ENCODE measurements around the gene ADSL. TPM values are rescaled to one million over a fixed set of nuclear protein-coding genes. Genes with fewer than 3 reads are reported as not detected.

Gene ADSL
- total RNA-seq, 2 experiments from 2014 or later, result 95.0 to 105 TPM

DNA sequence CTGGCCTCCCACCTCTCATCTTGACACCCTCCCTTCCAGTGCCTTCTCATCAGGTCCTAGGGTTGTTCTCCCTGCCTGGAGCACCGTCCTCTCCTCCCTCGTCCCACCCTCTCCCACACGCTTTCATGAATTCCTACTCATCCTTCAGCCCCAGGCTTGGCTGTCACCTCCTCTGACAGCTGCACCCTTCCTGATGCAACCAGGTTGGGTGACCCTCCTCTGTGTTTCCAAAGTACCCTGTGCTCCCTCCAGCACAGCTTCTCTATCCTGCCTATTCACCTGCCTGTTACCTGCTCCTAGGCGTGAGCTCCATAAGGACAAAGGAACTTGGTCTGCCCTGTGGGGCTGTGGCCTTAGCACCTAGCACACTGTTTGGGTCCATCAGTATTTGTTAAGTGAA, 82.5 kb downstream of the ADSL start:
- no peak for DNase-seq
- POLR2A ChIA-PET, result no interaction called here
- no peak overlapping the region for H3K4me3 Mint-ChIP-seq
- H3K4me1 Mint-ChIP-seq, result peaks cover 2% of the 10 kb centered on the region
- H3K27me3 Mint-ChIP-seq, result no peaks in the 10 kb centered on the region
- peaks cover 56% of the 10 kb centered on the region for H3K36me3 Mint-ChIP-seq (ENCODE audit: low read depth)
- CTCF ChIA-PET, result interaction anchor here (1.9 kb wide), 1 partner anchor 8 kb away, joined by 9 read pairs; no protein-coding TSS in a partner anchor
- no peaks in the 10 kb centered on the region for H3K9me3 Mint-ChIP-seq
- H3K27ac Mint-ChIP-seq, result no peak overlapping the region

DNA sequence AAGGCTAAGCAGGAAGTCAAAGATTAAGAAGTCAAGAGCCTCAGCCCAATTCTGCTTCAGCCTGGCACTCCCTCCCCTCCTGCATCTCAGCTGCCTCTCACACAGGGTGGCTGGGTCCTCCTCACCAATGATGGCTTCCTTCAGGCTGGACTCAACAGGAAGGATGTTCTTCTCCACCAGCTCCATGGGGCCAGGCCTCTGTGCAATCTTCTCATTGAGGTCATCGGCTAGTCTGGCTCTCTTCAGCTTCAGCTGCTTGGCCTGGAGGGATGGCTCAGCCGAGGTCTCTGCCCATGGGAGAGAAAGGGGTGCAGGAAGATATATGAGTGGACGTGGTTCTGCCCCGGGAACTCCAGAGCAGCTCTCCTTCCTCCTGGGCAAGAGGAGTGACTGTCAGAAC, 83.2 kb downstream of the ADSL start:
- Mint-ChIP-seq H3K27me3 (no peaks in the 10 kb centered on the region), H3K36me3 (ENCODE audit: low read depth) (peaks cover 59% of the 10 kb centered on the region), H3K4me3 (no peak overlapping the region), H3K27ac (peak overlapping the region; percentile 9), H3K9me3 (no peaks in the 10 kb centered on the region), H3K4me1 (peaks cover 2% of the 10 kb centered on the region)
- no peak for DNase-seq
- CTCF ChIA-PET, result no interaction called here
- POLR2A ChIA-PET, result no interaction called here

DNA sequence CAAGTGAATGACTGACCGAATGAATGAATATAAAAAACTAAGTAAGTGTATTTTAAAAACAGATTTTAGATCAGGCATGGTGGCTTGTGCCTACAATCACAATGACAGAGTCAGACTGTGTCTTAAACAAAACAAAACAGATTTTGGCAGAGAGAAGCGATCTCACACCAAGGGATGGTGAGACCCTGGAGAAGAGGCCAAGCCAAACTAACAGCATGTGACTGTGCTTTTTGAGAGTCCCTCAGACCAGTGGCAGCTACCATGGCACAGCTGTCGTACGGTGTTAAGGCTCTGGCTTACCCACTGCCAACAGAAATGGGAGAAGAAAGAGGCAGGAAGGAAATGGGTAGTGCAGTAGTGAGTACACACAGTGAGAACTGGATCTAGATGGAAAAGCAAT, 84.7 kb downstream of the ADSL start:
- Mint-ChIP-seq H3K27me3 (no peaks in the 10 kb centered on the region), H3K36me3 (ENCODE audit: low read depth) (peaks cover 60% of the 10 kb centered on the region), H3K9me3 (no peaks in the 10 kb centered on the region), H3K27ac (no peak overlapping the region), H3K4me1 (peaks cover 2% of the 10 kb centered on the region), H3K4me3 (no peak overlapping the region)
- CTCF ChIA-PET, result no interaction called here
- POLR2A ChIA-PET, result no interaction called here
- DNase-seq, result no peak

DNA sequence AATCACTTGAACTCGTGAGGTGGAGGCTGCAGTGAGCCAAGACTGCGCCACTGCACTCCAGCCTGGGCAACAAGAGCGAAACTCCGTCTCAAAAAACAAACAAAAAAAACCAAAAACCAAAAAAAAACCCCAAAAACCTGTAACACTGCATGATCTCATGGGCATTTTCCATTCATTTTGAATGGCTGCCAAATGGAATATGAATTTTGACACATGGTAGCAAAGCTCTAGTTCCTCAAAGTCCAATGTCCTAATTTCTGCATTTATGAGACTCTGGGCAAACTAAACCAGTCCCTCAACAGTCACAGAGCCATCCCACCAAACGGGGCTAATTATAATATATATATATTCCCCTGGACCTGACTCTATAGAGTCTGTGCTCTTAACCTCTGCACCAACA, 85.9 kb downstream of the ADSL start:
- peaks cover 13% of the 10 kb centered on the region for H3K4me1 Mint-ChIP-seq
- no peak overlapping the region for H3K4me3 Mint-ChIP-seq
- ChIA-PET POLR2A (interaction anchor here (0.6 kb wide), 1 partner anchor 407 kb away, joined by 5 read pairs; no protein-coding TSS in a partner anchor), CTCF (interaction anchor here (0.7 to 10.5 kb wide), 2 partner anchors 72 to 213 kb away, joined by 4 to 93 read pairs; no protein-coding TSS in a partner anchor)
- no peak overlapping the region for H3K27ac Mint-ChIP-seq
- no peaks in the 10 kb centered on the region for H3K9me3 Mint-ChIP-seq
- H3K27me3 Mint-ChIP-seq, result no peaks in the 10 kb centered on the region
- DNase-seq, result no peak
- peaks cover 55% of the 10 kb centered on the region for H3K36me3 Mint-ChIP-seq (ENCODE audit: low read depth)

DNA sequence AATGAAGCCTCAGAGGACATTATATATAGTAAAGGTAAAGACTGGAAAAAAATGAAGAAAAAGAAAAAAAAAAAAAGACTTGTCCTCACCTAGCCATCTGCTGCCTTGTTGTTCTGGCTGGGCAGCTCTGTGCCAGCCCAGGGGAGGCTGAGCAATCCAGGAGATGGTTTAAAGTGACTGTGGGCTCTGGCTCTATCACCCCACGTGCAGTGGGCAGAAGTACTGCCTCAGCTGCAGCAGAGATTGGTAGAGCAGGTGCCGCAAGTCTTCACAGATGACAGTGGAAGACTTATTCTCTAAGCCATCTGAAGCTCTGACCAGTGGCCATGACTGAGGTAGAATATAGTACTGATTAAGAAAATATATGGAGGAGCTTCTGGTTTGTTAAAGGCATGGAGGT, 86.3 kb downstream of the ADSL start:
- Mint-ChIP-seq H3K27ac (no peak overlapping the region), H3K36me3 (ENCODE audit: low read depth) (peaks cover 50% of the 10 kb centered on the region), H3K4me1 (peaks cover 16% of the 10 kb centered on the region), H3K4me3 (no peak overlapping the region), H3K9me3 (no peaks in the 10 kb centered on the region), H3K27me3 (no peaks in the 10 kb centered on the region)
- POLR2A ChIA-PET, result interaction anchor here (0.6 to 0.8 kb wide), 2 partner anchors 10 to 408 kb away, joined by 3 to 5 read pairs; no protein-coding TSS in a partner anchor
- no peak for DNase-seq
- CTCF ChIA-PET, result interaction anchor here (0.7 to 10.5 kb wide), 3 partner anchors 72 to 249 kb away, joined by 4 to 93 read pairs (median 5); no protein-coding TSS in a partner anchor

DNA sequence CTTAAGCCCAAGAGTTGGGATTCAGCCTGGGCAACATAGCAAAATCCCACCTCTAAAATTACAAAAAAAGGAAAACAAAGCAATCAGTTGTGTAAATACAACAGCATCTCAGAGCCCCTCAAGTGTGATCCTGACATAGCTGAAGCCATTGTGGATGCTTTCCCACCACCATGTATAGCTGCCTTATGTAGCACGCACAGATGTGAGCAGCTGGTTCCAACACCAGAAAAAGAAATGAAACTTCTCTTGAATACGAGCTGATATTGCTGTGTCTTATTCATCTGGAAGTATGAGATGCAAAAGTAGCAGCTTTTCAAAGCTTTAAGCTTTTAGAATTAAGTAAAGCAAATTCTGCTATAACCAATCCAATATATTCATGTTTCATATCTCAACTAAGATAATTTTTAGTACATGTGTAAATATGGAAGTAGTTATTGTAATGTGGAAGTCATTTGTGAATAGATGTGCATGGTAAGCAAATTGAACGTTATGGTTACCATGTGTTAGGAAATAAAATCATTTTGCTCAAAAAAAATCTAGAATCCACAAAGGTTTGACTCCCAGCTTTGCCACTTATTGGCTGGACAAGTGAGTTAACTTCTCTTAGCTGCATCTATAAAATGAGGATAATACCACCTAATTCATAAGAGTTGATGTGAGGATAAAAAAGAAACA, 87.3 kb downstream of the ADSL start:
- Mint-ChIP-seq H3K27me3 (no peaks in the 10 kb centered on the region), H3K9me3 (no peaks in the 10 kb centered on the region), H3K27ac (no peak overlapping the region), H3K4me3 (no peak overlapping the region), H3K36me3 (ENCODE audit: low read depth) (peaks cover 47% of the 10 kb centered on the region), H3K4me1 (peaks cover 20% of the 10 kb centered on the region)
- DNase-seq, result no peak
- ChIA-PET POLR2A (interaction anchor here (0.8 kb wide), 1 partner anchor 9 kb away, joined by 3 read pairs; no protein-coding TSS in a partner anchor), CTCF (interaction anchor here (0.7 to 10.5 kb wide), 6 partner anchors 18 to 249 kb away, joined by 3 to 93 read pairs (median 4); no protein-coding TSS in a partner anchor)

DNA sequence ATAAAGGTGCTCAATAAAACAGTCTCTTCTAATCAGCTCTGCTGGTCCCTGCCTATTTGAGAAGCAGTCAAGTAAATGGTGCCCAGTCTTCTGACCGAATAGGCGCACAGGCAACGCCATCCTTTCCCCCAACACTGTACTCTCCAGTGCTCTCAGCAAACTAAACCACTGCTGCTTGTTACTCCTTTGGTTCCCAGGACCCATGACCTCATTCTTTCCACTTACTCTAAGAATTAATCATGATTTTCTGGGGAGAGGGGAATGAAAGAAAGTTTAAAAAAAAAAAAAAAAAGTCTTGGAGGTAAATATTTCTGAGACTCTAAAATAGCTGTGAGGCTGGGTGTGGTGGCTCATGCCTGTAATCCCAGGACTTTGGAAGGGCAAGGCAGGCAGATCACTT, 87.8 kb downstream of the ADSL start:
- H3K27me3 Mint-ChIP-seq, result no peaks in the 10 kb centered on the region
- CTCF ChIA-PET, result interaction anchor here (0.7 to 10.5 kb wide), 7 partner anchors 17 to 345 kb away, joined by 3 to 93 read pairs (median 4); no protein-coding TSS in a partner anchor
- H3K36me3 Mint-ChIP-seq (ENCODE audit: low read depth), result peaks cover 41% of the 10 kb centered on the region
- POLR2A ChIA-PET, result no interaction called here
- peaks cover 24% of the 10 kb centered on the region for H3K4me1 Mint-ChIP-seq
- H3K4me3 Mint-ChIP-seq, result no peak overlapping the region
- H3K27ac Mint-ChIP-seq, result no peak overlapping the region
- H3K9me3 Mint-ChIP-seq, result no peaks in the 10 kb centered on the region
- DNase-seq, result no peak

DNA sequence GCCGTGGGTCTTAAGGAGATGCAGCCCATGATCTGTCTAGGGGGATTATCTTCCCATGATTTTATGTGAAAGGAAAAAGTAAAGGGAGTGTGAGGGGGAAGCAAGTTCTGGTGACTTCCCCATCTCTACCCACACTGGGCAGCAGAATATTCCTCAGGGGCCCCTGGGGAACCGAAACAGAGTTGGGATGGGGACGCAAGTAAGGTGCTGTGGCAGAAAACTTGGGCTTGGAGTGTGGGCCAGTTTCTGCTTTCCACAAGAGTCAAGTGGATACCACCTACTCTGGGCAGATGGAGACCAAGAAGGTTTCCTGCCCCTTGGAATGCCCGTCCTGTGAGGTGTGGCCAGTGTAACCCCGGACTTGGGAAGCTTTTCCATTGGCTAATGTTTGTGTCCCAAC, 88.4 kb downstream of the ADSL start:
- POLR2A ChIA-PET, result interaction anchor here (1.1 to 1.3 kb wide), 2 partner anchors 65 to 209 kb away, joined by 3 to 4 read pairs; partner anchors contain the start of gene SGSM3
- Mint-ChIP-seq H3K36me3 (ENCODE audit: low read depth) (peaks cover 36% of the 10 kb centered on the region), H3K4me1 (peaks cover 26% of the 10 kb centered on the region), H3K27ac (no peak overlapping the region), H3K27me3 (no peaks in the 10 kb centered on the region), H3K4me3 (no peak overlapping the region), H3K9me3 (no peaks in the 10 kb centered on the region)
- no peak for DNase-seq
- CTCF ChIA-PET, result interaction anchor here (0.8 to 10.5 kb wide), 5 partner anchors 52 to 464 kb away, joined by 3 to 93 read pairs (median 4); no protein-coding TSS in a partner anchor

DNA sequence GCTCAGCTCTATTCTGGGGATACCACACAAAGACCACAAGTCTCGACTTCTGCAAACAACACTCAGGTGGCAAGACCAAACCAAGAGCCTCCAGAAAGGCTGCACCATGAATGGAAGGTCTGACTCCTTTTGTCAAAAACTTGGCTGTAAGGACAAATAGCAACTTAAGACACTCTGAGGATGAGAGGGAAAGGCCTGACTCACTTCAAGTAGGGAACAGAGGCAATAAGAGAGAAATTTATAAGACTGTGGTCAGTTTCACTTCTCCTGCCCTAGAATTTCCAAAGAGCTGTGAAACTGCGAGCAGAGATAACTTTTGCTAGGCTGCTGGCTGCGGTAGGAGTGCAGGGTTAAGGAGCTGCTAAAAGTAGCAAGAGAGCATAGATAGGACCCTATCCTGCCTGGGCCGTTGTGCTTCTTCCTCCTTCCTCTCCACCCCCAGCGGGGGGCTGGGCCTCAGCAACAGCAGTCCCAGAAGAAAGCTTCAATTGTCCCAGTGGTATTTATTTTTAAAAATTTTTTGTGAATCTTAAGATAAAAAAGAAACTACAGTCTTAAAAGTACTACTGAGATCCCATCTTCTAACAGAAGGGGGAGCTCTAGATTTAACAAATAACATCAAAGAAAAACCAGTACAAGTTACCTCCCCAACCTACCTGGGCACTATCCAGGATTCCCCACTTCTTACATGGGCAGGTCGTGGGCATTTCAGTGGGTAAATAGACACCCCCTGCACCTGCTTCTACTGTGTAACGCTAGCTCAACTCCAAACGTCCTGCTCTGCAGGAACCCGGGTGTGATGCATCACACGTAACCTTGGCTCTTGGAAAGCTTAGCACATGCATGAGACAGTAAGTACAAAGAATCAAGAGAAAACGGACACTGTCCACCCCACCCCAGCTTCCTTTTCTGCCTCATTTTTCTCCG, 90.5 kb downstream of the ADSL start:
- DNase-seq, result no peak
- no peak overlapping the region for H3K27ac Mint-ChIP-seq
- no peak overlapping the region for H3K4me3 Mint-ChIP-seq
- H3K27me3 Mint-ChIP-seq, result no peaks in the 10 kb centered on the region
- H3K36me3 Mint-ChIP-seq (ENCODE audit: low read depth), result peaks cover 29% of the 10 kb centered on the region
- H3K9me3 Mint-ChIP-seq, result no peaks in the 10 kb centered on the region
- peaks cover 40% of the 10 kb centered on the region for H3K4me1 Mint-ChIP-seq
- ChIA-PET CTCF (interaction anchor here (0.6 to 10.5 kb wide), 41 partner anchors 9 to 462 kb away, joined by 3 to 93 read pairs (median 4); partner anchors contain the start of gene MRTFA), POLR2A (interaction anchor here (0.6 to 1.8 kb wide), 13 partner anchors 12 to 462 kb away, joined by 3 to 9 read pairs (median 4); partner anchors contain the start of gene MRTFA)

Other genes starting within 250 kb of the ADSL start
- gene TNRC6B, start 168.6 kb upstream of the ADSL start, total RNA-seq, result 10 to 100 TPM; 51.0 to 55.0 TPM
- 10 to 100 TPM; 70.0 to 72.2 TPM for gene SGSM3, start 24.1 kb downstream of the ADSL start, total RNA-seq